C4-2B (cell line): ENCODE results near the gene DGKI.

Experiments used
- CTCF ChIP-seq: fragments of 450-650 bp; conservative IDR thresholded peaks from 2 replicates; pipeline ENCODE4 v1.5.1; 2017; ENCODE audit warnings: mild to moderate bottlenecking
- ZFX ChIP-seq: fragments of 450-650 bp; IDR thresholded peaks from 2 replicates; pipeline ENCODE4 v1.6.1; 2017

- TF ChIP-seq CTCF: no peak
- TF ChIP-seq ZFX: no peak
Measured at GRCh38 chr7:137844677-137845425, 1.9 kb downstream of the DGKI start.
